Astrocyte of the hippocampus (primary cell): ENCODE results near the gene DAPK3.
"Not testable (repeated sequence)": the region's sequence is repeated elsewhere in the genome, so short reads cannot be mapped to it uniquely, and the experiment has no call there.

Experiments
- DNase-seq: peaks from one replicate; pipeline ENCODE4 v3.0.0; 2011; ENCODE audit warnings: low read depth, low spot score

Gene DAPK3

DNA sequence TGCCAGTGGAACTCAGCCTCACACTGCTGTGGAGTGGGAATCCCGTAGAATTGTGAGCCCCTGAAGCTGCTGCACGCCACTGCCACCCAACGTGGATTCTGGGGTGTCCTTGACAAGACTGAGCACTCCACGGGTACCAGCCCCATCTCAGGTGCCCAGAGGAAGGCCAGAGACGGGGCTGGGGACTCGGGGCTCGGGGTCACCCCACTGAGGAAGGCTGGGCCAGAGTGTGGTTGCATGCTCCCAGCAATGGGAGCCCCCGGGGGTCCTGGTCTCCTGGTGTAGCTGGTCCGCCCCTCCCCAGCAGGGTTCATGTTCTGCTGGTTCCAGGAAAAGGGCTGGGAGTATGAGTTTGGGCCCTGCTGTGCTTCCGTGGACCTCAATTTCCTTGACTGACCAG, 15.2 kb downstream of the DAPK3 start:
- no peak for DNase-seq

DNA sequence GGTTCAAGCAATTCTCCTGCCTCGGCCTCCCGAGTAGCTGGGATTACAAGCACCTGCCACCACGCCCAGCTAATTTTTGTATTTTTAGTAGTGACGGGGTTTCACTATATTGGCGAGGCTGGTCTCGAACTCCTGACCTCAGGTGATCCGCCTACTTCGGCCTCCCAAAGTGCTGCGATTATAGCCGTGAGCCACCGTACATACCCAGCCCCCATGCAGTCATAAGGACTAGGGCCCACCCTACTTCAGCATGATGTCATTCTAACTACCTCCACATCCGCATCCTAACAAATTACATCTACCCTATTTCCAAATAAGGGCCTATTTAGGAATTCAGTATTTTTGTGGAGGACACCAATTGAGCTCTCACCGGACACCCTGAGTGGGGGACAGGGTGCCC, 15.6 kb downstream of the DAPK3 start:
- DNase-seq = not testable (repeated sequence)

DNA sequence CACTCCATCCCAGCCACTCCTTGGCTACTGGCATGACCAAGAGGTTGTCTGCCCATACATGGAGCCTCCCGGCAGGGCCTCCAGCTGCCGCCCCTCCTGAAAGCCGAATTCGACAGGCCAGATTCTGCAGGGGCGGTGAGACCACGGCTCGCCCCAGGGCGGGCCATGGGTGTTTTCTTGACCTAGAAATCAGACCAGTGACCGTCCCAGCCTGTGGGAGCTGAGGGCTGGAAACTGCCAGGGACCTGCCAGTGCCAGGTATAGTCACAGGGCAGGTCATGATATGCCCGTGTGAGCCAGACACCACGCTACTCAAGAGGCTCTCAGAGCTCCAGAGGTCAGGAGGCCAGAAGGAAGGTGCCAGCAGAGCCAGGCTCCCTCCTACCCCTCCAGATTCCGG, 16.8 kb downstream of the DAPK3 start:
- DNase-seq = no peak

DNA sequence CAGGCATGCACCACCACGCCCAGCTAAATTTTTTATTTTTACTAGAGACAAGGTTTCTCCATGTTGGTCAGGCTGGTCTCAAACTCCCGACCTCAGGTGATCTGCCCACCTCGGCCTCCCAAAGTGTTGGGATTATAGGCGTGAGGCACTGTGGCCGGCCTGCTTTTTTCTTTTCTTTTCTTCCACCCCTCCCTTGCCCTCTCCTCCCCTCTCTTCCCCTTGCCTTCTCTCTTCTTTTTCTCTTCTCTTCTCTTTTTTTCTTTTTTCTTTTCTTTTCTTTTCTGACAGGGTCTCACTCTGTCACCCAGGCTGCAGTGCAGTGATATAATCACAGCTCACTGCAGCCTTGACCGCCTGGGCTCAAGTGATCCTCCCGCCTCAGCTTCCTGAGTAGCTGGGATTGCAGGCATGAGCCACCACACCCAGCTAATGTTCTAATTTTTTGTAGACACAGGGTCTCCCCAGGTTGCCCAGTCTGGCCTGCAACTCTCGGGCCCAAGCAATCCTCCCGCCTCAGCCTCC, 18.1 kb downstream of the DAPK3 start:
- DNase-seq = not testable (repeated sequence)

DNA sequence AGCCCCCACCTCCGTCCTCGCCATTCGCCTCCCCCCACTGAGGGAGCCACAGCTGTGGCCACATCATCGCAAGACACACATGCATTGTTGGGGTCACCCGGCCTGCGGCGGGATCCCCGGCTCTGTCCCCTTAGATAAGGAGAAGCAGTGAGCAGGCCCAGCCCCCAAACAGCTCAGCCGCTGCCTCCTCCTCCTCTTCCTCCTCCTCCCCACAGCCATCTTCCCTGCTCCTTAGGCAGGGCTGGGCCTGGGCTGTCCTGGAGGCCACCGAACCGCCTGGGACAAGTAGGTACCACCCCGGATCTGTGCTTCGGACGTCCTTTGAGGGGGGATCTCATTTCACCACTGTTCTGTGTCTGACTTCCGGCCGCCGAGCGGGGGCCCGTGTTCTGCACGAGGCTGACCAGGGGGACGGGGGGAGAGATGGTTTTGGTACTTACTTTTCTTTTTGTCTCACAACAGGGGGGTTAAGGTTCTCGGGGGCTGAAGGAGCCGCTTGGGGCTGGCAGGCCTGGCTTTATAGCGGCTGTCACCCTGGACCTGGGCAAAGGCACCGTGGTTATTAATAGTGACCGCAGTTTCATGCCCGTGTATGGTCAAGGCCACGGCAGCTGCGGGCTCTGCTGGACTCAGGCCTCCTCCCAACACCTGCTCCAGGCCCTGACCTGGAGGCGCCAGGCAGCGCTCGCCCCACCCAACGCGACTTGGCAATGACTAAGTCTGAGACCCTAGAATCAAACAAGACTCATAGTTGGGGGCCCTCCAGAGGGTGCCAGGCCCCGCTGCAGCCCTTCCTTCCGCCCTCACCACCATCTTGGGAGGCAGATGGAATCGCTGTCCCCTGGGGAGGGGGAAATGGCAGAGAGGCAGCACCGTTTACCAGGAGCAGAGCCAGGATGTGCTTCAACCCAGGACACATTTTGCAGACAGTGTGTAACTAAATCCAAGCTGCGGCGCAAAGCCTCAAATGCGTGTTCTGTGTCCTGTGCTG, 19.7 kb downstream of the DAPK3 start:
- no peak for DNase-seq

DNA sequence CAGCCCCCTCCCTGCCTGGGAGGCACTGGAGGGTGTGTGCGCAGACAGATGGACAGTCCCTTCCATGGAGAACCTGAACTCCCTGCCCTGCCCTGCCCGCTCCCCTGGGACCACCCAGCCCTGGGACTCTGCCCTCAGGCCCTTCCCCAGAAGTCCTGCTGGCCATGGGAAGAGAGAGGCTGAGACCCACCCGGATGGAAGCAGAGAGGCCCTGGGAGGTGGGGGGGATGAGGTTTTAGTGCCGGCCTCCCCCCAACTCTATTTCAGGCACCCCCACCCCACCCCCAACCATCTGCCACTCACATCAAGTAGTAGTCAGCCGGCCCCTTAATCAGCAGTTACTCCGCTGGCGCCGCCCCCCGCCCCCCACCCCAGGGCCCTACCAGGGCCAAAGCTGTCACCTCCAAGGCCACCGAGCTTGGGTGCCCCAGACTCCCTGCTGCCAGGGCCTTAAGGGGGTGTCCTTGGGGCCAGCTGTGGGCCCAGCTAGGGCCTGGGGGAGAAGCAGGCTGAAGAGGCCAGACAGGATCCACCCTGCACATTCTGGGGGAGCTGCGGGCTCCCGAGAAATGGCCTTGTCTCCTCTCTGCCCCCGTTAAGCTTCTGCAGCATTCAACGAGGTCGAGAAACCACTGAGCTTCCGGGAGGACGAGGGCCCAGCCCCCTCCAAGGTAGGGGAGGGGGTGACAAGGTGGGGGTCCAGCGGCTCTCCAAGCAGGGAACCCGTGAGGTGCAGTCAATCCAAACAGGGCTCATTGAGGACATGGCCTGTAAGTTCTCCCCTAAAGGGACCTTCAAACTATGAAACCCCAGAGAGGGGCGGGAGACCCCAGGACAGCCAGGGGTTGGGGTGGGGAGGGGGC, 20.7 kb downstream of the DAPK3 start:
- DNase-seq = no peak

DNA sequence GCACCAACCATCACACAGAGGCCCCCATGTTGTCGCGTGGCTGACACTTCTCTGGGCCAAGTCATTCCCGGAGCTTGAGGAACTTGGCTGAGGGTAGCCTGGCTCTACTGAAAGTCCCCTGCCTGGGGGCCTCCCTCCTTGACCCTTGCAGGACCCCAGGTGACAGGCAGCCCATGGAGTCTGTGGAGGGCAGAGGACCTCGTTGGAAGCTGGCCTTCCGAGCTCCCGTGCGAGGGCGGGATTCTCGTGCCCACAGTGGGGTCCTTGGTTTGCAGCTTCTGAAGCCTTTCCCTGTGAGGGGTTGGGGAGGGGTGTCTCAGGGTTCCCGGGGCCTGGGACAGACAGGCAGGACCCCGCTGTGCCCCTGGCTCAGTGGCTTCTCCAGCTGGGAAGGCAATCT, 21.6 kb downstream of the DAPK3 start:
- no peak for DNase-seq

DNA sequence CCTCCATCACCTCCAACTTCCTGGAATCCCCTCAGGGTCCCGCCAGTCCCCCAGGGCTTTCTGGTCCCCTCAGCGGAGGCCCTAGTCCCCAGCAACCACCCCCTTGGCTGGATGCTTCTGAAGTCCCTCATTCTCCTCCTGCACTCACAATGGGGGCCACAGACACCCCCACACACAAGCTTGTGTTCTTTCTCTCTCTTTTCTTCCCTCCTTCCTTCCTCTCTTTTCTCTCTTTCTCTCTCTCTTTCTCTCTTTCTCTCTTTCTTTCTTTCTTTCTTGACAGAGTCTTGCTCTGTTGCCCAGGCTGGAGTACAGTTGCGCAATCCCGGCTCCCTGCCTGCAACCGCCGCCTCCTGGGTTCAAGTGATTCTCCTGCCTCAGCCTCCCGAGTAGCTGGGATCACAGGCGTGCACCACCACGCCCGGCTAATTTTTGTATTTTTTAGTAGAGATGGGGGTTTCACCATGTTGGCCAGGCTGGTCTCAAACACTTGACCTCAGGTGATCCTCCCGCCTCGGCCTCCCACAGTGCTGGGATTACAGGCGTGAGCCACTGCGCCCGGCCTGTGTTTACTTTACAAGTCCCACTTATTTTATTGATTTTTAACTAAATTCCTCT, 23.5 kb downstream of the DAPK3 start:
- DNase-seq = not testable (repeated sequence)

DNA sequence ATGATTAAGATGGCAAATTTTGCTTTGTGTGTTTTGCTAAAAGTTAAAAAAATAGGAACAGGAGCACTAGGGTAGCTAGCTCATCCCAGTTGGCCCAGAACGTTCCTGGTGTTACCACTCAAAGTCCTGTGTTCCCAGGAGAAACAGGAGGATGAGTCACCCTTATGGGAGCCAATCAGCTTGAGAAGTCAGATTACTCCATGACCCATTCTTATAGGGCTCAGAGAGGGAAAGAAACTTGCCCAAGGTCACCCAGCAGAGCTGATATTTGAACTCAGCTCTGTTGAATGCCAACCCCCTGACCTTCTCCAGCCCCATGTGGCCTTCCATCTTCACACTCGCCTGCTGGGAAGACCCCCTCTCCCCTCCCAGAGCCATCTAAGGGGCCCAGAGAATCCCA, 25.1 kb downstream of the DAPK3 start:
- no peak for DNase-seq

DNA sequence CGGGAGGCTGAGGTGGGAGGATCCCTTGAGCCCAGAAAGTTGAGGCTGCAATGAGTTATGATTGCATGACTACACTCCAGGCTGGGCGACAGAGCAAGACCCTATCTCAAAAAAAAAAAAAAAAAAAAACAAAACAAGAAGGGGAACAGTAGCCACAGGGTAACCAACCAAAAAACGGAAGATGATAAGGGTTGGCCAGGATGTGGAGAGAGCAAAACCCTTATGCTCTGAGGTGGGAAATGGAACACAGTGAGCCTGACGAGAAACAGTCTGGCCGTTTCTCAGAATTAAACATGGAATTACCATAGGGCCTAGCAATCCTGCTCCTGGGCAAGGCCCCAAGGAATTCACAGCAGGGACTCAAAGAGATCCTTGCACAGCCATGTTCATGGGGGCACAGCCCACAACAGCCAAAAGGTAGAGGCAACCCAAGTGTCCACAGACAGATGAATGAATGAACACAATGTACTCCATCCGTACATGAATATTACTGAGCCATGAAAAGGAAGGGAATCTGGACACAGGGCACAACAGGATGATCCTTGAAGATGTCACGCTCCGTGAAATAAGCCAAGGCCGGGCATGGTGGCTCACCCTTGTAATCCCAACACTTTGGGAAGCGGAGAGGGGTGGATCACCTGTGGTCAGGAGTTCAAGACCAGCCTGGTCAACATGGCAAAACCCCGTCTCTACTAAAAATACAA, 26.7 kb downstream of the DAPK3 start:
- no peak for DNase-seq

DNA sequence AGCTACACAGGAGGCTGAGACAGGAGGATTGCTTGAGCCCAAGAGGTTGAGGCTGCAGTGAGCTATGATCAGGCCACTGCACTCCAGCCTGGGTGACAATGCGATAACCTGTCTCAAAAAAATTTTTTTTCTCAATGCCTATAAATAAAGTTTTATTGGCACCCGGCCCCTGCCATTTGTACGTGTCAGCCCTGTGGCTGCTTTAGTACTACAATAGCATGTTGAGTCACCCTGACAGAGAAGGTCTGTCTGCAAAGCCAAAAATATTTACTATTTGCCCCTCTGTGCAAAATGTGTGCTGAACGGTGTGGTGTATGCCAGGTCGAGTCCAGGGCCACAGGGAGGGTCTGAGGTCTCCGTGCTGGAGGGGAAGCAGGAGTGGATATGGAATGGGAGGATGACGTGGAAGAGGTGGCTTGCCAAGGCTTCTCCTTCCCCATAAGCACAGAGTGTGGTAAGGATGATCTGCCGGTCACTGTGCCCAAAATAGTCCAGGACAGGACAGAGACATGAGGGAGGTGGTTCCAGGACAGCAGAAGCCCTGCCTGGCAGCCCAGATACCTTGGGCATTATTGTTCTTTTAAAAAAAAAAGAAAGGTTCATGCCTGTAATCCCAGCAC, 28.0 kb downstream of the DAPK3 start:
- DNase-seq = no peak

DNA sequence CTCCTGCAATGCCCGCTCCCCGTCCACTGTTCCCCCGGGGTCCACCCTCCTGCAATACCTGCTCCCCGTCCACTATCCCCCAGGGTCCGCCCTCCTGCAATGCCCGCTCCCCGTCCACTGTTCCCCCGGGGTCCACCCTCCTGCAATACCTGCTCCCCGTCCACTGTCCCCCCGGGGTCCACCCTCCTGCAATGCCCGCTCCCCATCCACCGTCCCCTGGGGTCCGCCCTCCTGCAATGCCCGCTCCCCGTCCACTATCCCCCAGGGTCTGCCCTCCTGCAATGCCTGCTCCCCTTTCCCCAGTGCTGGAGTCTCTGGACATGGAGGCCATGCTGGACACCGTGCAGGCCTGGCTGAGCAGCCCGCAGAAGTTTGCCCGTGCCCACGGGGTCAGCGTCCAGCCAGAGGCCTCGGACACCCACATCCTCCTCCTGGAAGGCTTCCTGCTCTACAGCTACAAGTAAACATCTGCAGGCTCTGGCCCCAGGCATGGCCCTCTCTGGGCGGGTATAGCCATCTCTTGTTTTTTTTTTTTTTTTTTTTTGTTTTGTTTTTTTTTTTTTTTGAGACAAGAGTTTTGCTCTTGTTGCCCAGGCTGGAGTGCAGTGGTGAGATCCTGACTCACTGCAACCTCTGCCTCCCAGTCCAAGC, 32.5 kb downstream of the DAPK3 start:
- not testable (repeated sequence) for DNase-seq

DNA sequence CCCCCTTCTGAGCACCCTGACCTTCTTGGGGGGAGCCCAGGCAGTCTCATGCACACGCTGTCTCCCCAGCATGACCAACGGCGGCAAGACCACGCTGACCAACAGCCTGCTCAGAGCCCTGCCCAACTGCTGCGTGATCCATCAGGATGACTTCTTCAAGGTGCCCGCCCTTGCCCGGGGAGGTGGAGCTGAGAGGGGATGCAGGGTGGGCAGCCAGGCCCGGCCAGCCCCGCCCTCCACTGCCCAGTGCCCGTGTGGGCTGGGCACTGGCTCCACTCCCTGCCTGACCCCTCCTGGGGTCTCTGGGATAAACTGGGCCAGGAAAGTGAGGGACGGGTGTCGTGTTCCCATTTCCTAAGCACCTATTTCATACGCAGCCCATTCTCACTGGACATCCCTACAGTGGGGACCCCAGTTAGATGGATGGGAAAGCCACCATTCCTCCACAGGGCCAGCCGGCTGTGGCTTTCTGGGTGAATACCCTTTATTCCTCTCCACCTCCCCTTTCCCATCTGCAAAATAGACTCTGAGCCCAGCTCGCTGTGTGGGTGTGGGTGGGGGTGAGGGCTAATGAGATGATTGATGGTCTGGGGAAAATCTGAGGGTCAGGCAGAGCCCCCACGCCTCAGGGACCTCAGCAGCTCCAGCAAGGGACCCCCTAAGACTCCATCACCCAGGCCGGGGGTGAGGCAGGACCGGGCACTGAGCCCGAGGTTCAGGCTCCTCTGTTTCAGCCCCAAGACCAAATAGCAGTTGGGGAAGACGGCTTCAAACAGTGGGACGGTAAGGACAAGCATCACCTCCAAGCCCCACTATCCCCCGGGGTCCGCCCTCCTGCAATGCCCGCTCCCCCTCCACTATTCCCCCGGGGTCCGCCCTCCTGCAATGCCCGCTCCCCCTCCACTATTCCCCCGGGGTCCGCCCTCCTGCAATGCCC, 34.1 kb downstream of the DAPK3 start:
- DNase-seq = no peak

DNA sequence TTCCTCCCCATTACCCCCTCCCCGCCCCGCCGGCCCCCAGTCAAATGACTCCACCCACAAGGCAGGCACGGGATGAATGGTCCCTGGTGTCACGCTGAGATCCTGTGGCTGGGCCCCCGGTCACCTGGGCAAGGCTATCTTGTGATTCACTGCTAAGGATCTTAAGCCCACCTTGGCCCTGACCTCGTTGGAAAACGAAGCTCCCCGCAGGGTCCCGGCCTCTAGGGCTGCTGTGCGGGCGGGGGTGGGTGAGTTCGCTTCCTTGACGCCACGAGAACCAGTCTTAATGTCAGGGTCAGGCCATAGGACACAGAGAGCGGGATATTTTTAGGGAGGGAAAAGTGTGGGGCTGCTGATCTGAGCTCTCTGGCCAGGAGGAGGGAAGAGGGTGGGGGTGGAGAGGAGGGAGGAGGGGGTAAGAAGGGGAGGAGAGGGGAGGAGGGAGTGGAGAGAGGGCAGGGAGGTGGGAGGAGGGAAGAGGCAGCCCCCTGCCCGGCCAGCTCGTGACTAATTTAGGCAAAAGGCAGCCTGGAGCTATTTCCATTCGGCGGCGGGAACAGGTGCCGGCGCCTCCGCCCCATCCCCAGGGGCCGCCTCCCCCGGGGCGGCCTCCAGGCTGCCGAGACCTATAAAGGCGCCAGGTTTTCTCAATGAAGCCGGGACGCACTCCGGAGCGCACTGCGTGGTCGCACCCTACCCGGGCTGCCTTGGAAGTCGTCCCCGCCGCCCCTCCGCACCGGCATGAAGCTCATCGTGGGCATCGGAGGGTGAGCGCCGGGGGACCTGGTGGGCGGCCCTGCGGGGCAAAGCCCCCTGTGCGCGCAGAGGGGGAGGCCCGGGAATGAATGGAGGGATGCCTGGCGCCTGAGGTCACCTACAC, 37.7 kb downstream of the DAPK3 start, which contains the start of gene NMRK2:
NMRK2 (plus strand) TSS at position 139 of the 880 bp plus-strand sequence; CDS start at position 742, 603 bp downstream.
- DNase-seq = no peak

DNA sequence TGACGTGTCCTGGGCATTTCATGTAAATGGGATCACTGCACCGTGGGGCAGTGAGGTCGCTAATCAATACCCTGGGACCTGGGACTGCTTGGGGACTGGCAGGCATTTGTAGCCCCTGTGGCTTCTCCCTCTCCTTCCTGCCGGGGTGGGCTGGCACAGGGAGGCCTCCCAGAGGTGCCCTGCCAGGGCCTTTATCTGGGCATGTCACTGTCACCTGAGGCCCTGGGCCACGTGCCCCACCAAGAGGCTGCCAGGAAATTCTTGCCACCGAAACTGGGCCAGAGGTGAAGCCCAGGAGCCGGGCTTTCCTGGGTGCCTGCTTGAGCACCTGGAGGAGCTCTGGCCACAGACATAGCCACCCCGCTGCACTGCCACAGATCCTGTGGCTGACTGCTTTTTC, 39.9 kb downstream of the DAPK3 start:
- no peak for DNase-seq

DNA sequence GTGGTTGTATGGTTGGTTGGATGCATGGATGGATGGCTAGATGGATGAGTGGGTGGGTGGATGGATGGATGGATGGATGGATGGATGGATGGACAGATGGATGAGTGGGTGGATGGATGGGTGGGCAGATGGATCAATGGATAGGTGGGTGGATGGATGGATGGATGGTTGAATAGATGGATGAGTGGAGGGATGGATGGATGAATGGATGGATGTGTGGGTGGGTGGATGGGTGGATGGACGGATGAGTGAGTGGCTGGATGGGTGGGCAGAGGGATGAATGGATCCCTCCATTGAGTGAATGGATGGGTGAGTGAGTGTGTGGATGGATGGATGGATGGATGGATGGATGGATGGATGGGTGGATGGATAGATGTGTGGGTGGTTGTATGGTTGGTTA, 47.0 kb downstream of the DAPK3 start:
- no peak for DNase-seq

DNA sequence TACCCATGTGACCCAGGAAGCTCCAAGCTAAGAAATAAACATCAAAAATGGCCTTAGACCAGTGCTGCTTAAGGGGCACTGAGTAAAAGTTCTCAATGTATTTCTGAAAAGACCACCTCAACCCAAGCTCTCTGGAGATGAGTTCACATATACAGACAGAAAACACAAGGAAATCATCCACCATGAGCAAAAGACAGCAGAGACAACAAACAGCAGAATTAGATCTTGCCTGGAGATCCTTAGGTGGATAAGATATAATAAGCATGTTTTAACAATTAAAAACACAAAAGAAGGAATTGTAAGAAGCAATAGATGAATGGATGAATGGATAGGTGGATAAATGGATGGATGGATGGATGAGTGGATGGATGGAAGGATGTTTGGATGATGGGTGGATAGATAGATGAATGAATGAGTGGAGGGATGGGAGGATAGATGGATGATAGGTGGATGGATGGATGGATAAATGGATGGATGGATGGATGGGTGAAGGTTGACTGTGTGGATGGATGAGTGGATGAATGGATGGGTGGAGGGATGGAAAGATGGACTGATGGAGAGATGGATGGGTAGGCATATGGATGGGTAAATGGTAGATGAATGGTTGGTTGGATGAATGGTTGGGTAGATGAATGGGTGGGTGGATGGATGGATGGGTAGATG, 47.7 kb downstream of the DAPK3 start:
- DNase-seq = no peak
